ENCODE measurements around the gene ZNF665. TPM values are rescaled to one million over a fixed set of nuclear protein-coding genes. Genes with fewer than 3 reads are reported as not detected.
A peak's percentile ranks its signal among the peaks of the same experiment; 100 is the strongest.

ZNF665 gene
- polyA plus RNA-seq, 1 donor from 2014 or later = 2.6 TPM

GRCh38 chr19:53136432-53136831 lies 56.7 kb downstream of the ZNF665 start:
- no peaks in the 10 kb centered on the region for H4K20me1 ChIP-seq (ENCODE audit: insufficient read depth)
- no peak for TF ChIP-seq EP300 (conservative IDR thresholded peaks at IDR 0.05; ENCODE audit: poor library complexity, severe bottlenecking)
- no peak for TF ChIP-seq CTCF (IDR thresholded peaks at IDR 0.05; ENCODE audit: poor library complexity, severe bottlenecking)
- TF ChIP-seq, protein P1, sequence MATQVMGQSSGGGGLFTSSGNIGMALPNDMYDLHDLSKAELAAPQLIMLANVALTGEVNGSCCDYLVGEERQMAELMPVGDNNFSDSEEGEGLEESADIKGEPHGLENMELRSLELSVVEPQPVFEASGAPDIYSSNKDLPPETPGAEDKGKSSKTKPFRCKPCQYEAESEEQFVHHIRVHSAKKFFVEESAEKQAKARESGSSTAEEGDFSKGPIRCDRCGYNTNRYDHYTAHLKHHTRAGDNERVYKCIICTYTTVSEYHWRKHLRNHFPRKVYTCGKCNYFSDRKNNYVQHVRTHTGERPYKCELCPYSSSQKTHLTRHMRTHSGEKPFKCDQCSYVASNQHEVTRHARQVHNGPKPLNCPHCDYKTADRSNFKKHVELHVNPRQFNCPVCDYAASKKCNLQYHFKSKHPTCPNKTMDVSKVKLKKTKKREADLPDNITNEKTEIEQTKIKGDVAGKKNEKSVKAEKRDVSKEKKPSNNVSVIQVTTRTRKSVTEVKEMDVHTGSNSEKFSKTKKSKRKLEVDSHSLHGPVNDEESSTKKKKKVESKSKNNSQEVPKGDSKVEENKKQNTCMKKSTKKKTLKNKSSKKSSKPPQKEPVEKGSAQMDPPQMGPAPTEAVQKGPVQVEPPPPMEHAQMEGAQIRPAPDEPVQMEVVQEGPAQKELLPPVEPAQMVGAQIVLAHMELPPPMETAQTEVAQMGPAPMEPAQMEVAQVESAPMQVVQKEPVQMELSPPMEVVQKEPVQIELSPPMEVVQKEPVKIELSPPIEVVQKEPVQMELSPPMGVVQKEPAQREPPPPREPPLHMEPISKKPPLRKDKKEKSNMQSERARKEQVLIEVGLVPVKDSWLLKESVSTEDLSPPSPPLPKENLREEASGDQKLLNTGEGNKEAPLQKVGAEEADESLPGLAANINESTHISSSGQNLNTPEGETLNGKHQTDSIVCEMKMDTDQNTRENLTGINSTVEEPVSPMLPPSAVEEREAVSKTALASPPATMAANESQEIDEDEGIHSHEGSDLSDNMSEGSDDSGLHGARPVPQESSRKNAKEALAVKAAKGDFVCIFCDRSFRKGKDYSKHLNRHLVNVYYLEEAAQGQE (IDR thresholded peaks at IDR 0.05; ENCODE audit: borderline replicate concordance) = no peak
- TF ChIP-seq SMC3 (conservative IDR thresholded peaks at IDR 0.05; ENCODE audit: poor library complexity) = no peak
- no peak for TF ChIP-seq RAD21 (conservative IDR thresholded peaks at IDR 0.05)
- no peak for TF ChIP-seq POLR2AphosphoS5 (IDR thresholded peaks at IDR 0.05)
- TF ChIP-seq MXI1 (conservative IDR thresholded peaks at IDR 0.05; ENCODE audit: poor library complexity, severe bottlenecking) = no peak
- TF ChIP-seq TAF1 (IDR thresholded peaks at IDR 0.05; ENCODE audit: low read depth) = no peak
- TF ChIP-seq EZH2 (IDR thresholded peaks at IDR 0.05; ENCODE audit: borderline replicate concordance, insufficient read depth, low read length, poor library complexity, severe bottlenecking) = no peak
- no peak overlapping the region for H3K4me2 ChIP-seq (ENCODE audit: low read length)
- no peaks in the 10 kb centered on the region for H3K9me2 ChIP-seq (ENCODE audit: insufficient read depth, low read length)
- no peaks in the 10 kb centered on the region for H3K79me2 ChIP-seq (replicated peaks; ENCODE audit: insufficient read depth, low read length)
- peaks cover 22% of the 10 kb centered on the region for H3K36me3 ChIP-seq (ENCODE audit: insufficient read depth, low read length)
- H3K27me3 ChIP-seq (ENCODE audit: insufficient read depth, low read depth, low read length) = no peaks in the 10 kb centered on the region
- H3K9ac ChIP-seq (ENCODE audit: low read length) = no peak overlapping the region
- no peak overlapping the region for H2AFZ ChIP-seq (ENCODE audit: low read depth, low read length)
- no peak overlapping the region for H3K27ac ChIP-seq (ENCODE audit: low read length)
- H3K9me3 ChIP-seq (ENCODE audit: low read length) = peaks cover 7% of the 10 kb centered on the region
- H3K4me3 ChIP-seq (ENCODE audit: low read length) = no peak overlapping the region
- no peaks in the 10 kb centered on the region for H3F3A ChIP-seq (ENCODE audit: insufficient read depth, low read length, poor library complexity, severe bottlenecking)

DNA sequence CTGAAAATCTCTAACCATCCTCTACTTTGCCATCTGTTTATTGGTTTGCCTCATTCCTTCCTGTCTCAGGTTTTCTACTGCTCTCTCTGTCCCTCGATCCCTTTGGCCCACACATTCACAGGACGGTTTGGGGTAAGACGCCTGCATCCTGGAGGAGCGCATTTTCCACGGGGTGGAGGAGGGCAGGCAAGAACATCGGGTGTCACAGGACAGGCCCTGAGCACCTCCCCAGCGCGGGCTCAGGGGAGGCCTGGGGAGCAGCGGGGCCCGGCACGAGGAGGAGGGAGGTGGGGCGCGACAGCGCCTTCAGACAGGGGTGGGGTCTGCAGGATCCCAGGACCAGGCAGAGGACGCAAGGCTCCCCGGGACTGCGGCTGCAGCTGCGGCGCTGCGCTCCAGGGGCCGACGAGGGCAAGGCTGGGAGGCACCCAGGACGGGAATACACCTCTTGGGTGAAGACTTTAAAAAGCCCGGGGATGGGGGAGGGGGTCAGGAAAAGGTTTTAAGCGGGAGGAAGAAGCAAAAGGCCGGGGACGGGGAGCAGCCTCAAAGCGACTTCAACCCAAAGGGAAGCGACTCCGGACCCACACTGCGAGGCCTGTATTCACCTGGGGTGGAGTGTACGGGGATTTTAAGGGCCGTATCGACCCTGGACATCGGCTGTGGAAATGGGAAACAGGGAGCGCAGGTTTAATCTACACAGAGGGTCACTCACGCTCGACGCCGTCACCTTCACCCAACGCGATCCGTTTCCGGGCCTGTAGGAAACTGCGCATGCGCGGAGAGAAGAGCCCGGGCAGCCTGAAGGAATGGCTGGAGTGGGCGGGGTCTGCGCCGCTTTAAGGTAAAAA lies 60.8 kb downstream of the ZNF665 start, which contains the start of gene ZNF415:
TSS of gene ZNF415 (minus strand) at position 770 of the 851 bp plus-strand sequence. CDS start 10,234 bp downstream, outside the sequence.
- H3K79me2 ChIP-seq (replicated peaks; ENCODE audit: insufficient read depth, low read length) = no peaks in the 10 kb centered on the region
- no peaks in the 10 kb centered on the region for H3K9me2 ChIP-seq (ENCODE audit: insufficient read depth, low read length)
- no peaks in the 10 kb centered on the region for H3K27me3 ChIP-seq (ENCODE audit: insufficient read depth, low read depth, low read length)
- TF ChIP-seq RAD21 (conservative IDR thresholded peaks at IDR 0.05) (no peak), CTCF (IDR thresholded peaks at IDR 0.05; ENCODE audit: poor library complexity, severe bottlenecking) (no peak), POLR2AphosphoS5 (IDR thresholded peaks at IDR 0.05) (peak; percentile 80), MXI1 (conservative IDR thresholded peaks at IDR 0.05; ENCODE audit: poor library complexity, severe bottlenecking) (peak; percentile 41), TAF1 (IDR thresholded peaks at IDR 0.05; ENCODE audit: low read depth) (peak; percentile 40), SMC3 (conservative IDR thresholded peaks at IDR 0.05; ENCODE audit: poor library complexity) (no peak)
- TF ChIP-seq, protein P1 (IDR thresholded peaks at IDR 0.05; ENCODE audit: borderline replicate concordance) = peak; percentile 25
- H3K9ac ChIP-seq (ENCODE audit: low read length) = peak within 1 kb of the TSS; percentile 75
- no peaks in the 10 kb centered on the region for H3K36me3 ChIP-seq (ENCODE audit: insufficient read depth, low read length)
- no peaks in the 10 kb centered on the region for H3F3A ChIP-seq (ENCODE audit: insufficient read depth, low read length, poor library complexity, severe bottlenecking)
- H2AFZ ChIP-seq (ENCODE audit: low read depth, low read length) = peak within 1 kb of the TSS; percentile 65
- peak within 1 kb of the TSS; percentile 85 for H3K4me2 ChIP-seq (ENCODE audit: low read length)
- H4K20me1 ChIP-seq (ENCODE audit: insufficient read depth) = no peaks in the 10 kb centered on the region
- H3K4me3 ChIP-seq (ENCODE audit: low read length) = peak within 1 kb of the TSS; percentile 79
- H3K27ac ChIP-seq (ENCODE audit: low read length) = no peak within 1 kb of the TSS
- H3K9me3 ChIP-seq (ENCODE audit: low read length) = no peaks in the 10 kb centered on the region
